ENCODE data around the gene SCGB1C1.

DNA sequence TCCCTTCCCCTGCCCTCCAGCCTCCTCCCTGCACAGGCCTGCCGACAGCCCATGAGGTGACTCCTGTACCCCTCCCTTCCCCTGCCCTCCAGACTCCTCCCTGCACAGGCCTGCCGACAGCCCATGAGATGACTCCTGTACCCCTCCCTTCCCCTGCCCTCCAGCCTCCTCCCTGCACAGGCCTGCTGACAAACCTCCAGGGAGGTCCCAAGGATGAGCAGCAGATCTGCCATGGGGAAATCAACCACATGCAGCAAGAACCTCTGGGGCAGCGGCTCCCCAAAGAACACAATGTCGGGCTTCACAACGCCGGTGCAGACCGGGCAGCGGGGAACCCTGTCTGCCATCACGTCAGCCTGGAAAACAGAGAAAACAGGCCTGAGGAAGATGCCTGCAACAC, 31.0 kb downstream of the SCGB1C1 start:
- TF ChIP-seq POLR2A (IDR thresholded peaks at IDR 0.05) (no peak), POLR2AphosphoS5 (IDR thresholded peaks at IDR 0.05) (no peak), EP300 (IDR thresholded peaks at IDR 0.05) (no peak)
- TF ChIP-seq, protein P1, sequence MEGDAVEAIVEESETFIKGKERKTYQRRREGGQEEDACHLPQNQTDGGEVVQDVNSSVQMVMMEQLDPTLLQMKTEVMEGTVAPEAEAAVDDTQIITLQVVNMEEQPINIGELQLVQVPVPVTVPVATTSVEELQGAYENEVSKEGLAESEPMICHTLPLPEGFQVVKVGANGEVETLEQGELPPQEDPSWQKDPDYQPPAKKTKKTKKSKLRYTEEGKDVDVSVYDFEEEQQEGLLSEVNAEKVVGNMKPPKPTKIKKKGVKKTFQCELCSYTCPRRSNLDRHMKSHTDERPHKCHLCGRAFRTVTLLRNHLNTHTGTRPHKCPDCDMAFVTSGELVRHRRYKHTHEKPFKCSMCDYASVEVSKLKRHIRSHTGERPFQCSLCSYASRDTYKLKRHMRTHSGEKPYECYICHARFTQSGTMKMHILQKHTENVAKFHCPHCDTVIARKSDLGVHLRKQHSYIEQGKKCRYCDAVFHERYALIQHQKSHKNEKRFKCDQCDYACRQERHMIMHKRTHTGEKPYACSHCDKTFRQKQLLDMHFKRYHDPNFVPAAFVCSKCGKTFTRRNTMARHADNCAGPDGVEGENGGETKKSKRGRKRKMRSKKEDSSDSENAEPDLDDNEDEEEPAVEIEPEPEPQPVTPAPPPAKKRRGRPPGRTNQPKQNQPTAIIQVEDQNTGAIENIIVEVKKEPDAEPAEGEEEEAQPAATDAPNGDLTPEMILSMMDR (IDR thresholded peaks at IDR 0.05) = no peak

All from sigmoid colon (tissue), 4 donors.